Astrocyte (in vitro differentiated cells and primary cell): ENCODE data around the gene TBC1D5. TPM values are rescaled to one million over a fixed set of nuclear protein-coding genes. Genes with fewer than 3 reads are reported as not detected.
"Not testable (repeated sequence)": the region's sequence is repeated elsewhere in the genome, so short reads cannot be mapped to it uniquely, and the experiment has no call there.

Source experiments
- DNase-seq: peaks from one replicate; pipeline ENCODE4 v3.0.0-alpha.2; 2010; ENCODE audit warnings: low read depth
- FAIRE-seq: peaks from 2 replicates; lab custom pipeline; 2011; peaks lifted over from hg19 to GRCh38; lab: Jason Lieb, UNC
- H2AFZ ChIP-seq: 2 replicates; pipeline ENCODE4 v1.6.0; 2012; ENCODE audit warnings: low read depth, low read length, inconsistent platforms
- H3K27ac ChIP-seq: 2 replicates; pipeline ENCODE4 v1.5.1; 2011; ENCODE audit warnings: low read depth, low read length, inconsistent platforms
- H3K27me3 ChIP-seq: 2 replicates; pipeline ENCODE4 v1.6.0; 2011; ENCODE audit warnings: low read length, inconsistent platforms; ENCODE audit not compliant: insufficient read depth
- H3K36me3 ChIP-seq: 2 replicates; pipeline ENCODE4 v1.5.1; 2011; ENCODE audit warnings: low read length, inconsistent platforms; ENCODE audit not compliant: insufficient read depth
- H3K4me1 ChIP-seq: 2 replicates; pipeline ENCODE4 v1.5.1; 2011; ENCODE audit warnings: low read length, inconsistent platforms; ENCODE audit not compliant: insufficient read depth
- H3K4me2 ChIP-seq: 2 replicates; pipeline ENCODE4 v1.6.0; 2012; ENCODE audit warnings: low read length, inconsistent platforms
- H3K4me3 ChIP-seq: 2 replicates; pipeline ENCODE4 v1.5.1; 2011; ENCODE audit warnings: low read depth, mild to moderate bottlenecking, low read length, inconsistent platforms; ENCODE audit not compliant: insufficient read depth
- H3K79me2 ChIP-seq: 2 replicates; pipeline ENCODE4 v1.6.0; 2012; ENCODE audit warnings: mild to moderate bottlenecking, low read length, inconsistent platforms; ENCODE audit not compliant: insufficient read depth
- H3K9ac ChIP-seq: 2 replicates; pipeline ENCODE4 v1.6.0; 2012; ENCODE audit warnings: mild to moderate bottlenecking, low read length, inconsistent platforms
- H3K9me3 ChIP-seq: 2 replicates; pipeline ENCODE4 v1.5.1; 2012; ENCODE audit warnings: low read depth, mild to moderate bottlenecking, low read length, inconsistent platforms; ENCODE audit not compliant: insufficient read depth
- H4K20me1 ChIP-seq: 2 replicates; pipeline ENCODE4 v1.6.0; 2012; ENCODE audit warnings: low read length, inconsistent platforms; ENCODE audit not compliant: insufficient read depth
- H3K27ac Mint-ChIP-seq: one replicate; pipeline ENCODE4 v1.8.0; 2021; ENCODE audit warnings: mild to moderate bottlenecking, mixed read lengths; ENCODE audit not compliant: unreplicated experiment
- H3K27me3 Mint-ChIP-seq: one replicate; pipeline ENCODE4 v1.8.0; 2021; ENCODE audit warnings: low read depth, mixed read lengths; ENCODE audit not compliant: unreplicated experiment
- H3K36me3 Mint-ChIP-seq: one replicate; pipeline ENCODE4 v1.8.0; 2021; ENCODE audit warnings: low read depth, mixed read lengths; ENCODE audit not compliant: unreplicated experiment
- H3K4me1 Mint-ChIP-seq: one replicate; pipeline ENCODE4 v1.8.0; 2021; ENCODE audit warnings: low read depth, mixed read lengths; ENCODE audit not compliant: unreplicated experiment
- H3K4me3 Mint-ChIP-seq: one replicate; pipeline ENCODE4 v1.8.0; 2021; ENCODE audit warnings: mild to moderate bottlenecking, moderate library complexity, mixed read lengths; ENCODE audit not compliant: unreplicated experiment
- H3K9me3 Mint-ChIP-seq: one replicate; pipeline ENCODE4 v1.8.0; 2021; ENCODE audit warnings: mild to moderate bottlenecking, mixed read lengths; ENCODE audit not compliant: unreplicated experiment
- EZH2 ChIP-seq: IDR thresholded peaks from 2 replicates; pipeline ENCODE4 v1.6.1; 2012; ENCODE audit warnings: mild to moderate bottlenecking, low read length, inconsistent platforms; ENCODE audit not compliant: insufficient read depth
- total RNA-seq: library from RNA; stranded (reverse); gene quantifications from 2 replicates; pipeline ENCODE4 v1.2.1, GENCODE V29; 2021
- TF ChIP-seq, protein P1 (sequence below): IDR thresholded peaks from 2 replicates; pipeline ENCODE4 v1.5.1; 2011; ENCODE audit warnings: low read depth, mild to moderate bottlenecking, inconsistent platforms, low read length, moderate library complexity; ENCODE audit not compliant: insufficient read depth

TBC1D5 gene
- total RNA-seq, 1 donor from 2014 or later = 23.0 TPM

DNA sequence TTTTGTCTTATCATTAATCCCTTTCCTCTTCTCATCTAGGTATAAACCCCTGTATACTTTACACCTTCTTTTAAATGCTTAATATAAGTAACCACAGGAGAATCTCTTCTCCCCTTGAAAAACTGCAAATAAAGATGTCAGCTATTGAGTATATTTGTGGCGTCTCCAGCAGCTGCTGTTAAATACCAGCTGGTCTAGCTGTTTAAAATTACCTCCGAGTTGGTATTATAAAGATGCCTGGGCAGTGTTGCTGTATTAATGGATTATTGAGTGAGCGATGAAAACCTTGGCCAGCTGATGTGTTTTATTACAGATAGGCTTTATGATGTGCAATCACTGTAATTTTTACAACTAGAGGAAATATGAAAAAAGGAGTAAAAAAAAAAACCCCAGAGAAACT, 388.1 kb downstream of the TBC1D5 start:
- Histone ChIP-seq H3K4me1 (no peaks in the 10 kb centered on the region), H3K79me2 (no peaks in the 10 kb centered on the region), H3K9ac (no peak overlapping the region), H3K36me3 (no peaks in the 10 kb centered on the region), H2AFZ (no peak overlapping the region), H3K9me3 (no peaks in the 10 kb centered on the region), H4K20me1 (no peaks in the 10 kb centered on the region), H3K4me3 (no peak overlapping the region), H3K27ac (no peak overlapping the region), H3K4me2 (no peak overlapping the region), H3K27me3 (no peaks in the 10 kb centered on the region)
- DNase-seq (no peak), FAIRE-seq (no peak)
- Mint-ChIP-seq H3K36me3 (no peaks in the 10 kb centered on the region), H3K9me3 (no peaks in the 10 kb centered on the region), H3K27ac (no peak overlapping the region), H3K27me3 (no peaks in the 10 kb centered on the region), H3K4me3 (no peak overlapping the region), H3K4me1 (peaks cover 2% of the 10 kb centered on the region)
- TF ChIP-seq, protein P1, sequence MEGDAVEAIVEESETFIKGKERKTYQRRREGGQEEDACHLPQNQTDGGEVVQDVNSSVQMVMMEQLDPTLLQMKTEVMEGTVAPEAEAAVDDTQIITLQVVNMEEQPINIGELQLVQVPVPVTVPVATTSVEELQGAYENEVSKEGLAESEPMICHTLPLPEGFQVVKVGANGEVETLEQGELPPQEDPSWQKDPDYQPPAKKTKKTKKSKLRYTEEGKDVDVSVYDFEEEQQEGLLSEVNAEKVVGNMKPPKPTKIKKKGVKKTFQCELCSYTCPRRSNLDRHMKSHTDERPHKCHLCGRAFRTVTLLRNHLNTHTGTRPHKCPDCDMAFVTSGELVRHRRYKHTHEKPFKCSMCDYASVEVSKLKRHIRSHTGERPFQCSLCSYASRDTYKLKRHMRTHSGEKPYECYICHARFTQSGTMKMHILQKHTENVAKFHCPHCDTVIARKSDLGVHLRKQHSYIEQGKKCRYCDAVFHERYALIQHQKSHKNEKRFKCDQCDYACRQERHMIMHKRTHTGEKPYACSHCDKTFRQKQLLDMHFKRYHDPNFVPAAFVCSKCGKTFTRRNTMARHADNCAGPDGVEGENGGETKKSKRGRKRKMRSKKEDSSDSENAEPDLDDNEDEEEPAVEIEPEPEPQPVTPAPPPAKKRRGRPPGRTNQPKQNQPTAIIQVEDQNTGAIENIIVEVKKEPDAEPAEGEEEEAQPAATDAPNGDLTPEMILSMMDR = no peak
- no peak for TF ChIP-seq EZH2

DNA sequence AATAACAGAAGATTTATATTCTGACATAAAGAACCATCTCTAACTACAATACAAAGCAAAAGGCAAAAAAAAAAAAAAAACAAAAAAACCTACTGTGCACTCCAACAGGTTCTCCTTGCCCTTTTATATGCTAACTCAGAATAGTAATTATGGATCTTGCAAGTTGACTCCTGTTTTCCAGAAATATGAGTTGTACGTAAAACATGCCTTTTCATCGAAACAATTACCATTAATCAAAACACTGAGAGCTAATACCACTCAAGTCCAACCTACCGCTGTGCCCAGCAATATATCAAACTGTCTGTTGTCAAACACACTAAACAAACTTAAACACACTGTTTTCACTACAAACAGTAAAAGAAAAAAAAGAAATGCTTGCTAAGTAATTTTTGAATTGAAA, 389.8 kb downstream of the TBC1D5 start:
- no peak for TF ChIP-seq EZH2
- TF ChIP-seq, protein P1 = no peak
- Mint-ChIP-seq H3K9me3 (no peaks in the 10 kb centered on the region), H3K36me3 (no peaks in the 10 kb centered on the region), H3K27me3 (no peaks in the 10 kb centered on the region), H3K4me1 (peaks cover 2% of the 10 kb centered on the region), H3K27ac (no peak overlapping the region), H3K4me3 (no peak overlapping the region)
- Histone ChIP-seq H3K27me3 (no peaks in the 10 kb centered on the region), H3K79me2 (no peaks in the 10 kb centered on the region), H3K36me3 (no peaks in the 10 kb centered on the region), H3K4me2 (no peak overlapping the region), H4K20me1 (no peaks in the 10 kb centered on the region), H3K4me3 (no peak overlapping the region), H3K9ac (no peak overlapping the region), H3K4me1 (no peaks in the 10 kb centered on the region), H2AFZ (no peak overlapping the region), H3K27ac (no peak overlapping the region), H3K9me3 (no peaks in the 10 kb centered on the region)
- no peak for DNase-seq
- no peak for FAIRE-seq

DNA sequence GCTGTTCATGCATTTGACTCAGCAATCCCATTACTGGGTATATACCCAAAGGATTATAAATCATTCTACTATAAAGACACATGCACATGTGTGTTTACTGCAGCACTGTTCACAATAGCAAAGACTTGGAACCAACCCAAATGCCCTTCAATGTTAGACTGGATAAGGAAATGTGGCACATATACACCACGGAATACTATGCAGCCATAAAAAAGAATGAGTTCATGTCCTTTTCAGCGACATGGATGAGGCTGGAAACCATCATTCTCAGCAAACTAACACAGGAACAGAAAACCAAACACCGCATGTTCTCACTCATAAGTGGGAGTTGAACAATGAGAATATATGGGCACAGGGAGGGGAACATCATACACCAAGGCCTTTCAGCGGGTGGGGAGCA, 391.2 kb downstream of the TBC1D5 start:
- H2AFZ ChIP-seq, H3K36me3 Mint-ChIP-seq, H3K27ac ChIP-seq, H3K27ac Mint-ChIP-seq, DNase-seq, FAIRE-seq, H3K27me3 ChIP-seq, H4K20me1 ChIP-seq, H3K4me1 Mint-ChIP-seq, H3K4me3 ChIP-seq, H3K4me1 ChIP-seq, H3K9me3 ChIP-seq, H3K79me2 ChIP-seq, H3K4me3 Mint-ChIP-seq, H3K9ac ChIP-seq, H3K36me3 ChIP-seq, H3K9me3 Mint-ChIP-seq, H3K27me3 Mint-ChIP-seq, H3K4me2 ChIP-seq: not testable (repeated sequence)
